ENCODE measurements around the gene BATF3.

DNA sequence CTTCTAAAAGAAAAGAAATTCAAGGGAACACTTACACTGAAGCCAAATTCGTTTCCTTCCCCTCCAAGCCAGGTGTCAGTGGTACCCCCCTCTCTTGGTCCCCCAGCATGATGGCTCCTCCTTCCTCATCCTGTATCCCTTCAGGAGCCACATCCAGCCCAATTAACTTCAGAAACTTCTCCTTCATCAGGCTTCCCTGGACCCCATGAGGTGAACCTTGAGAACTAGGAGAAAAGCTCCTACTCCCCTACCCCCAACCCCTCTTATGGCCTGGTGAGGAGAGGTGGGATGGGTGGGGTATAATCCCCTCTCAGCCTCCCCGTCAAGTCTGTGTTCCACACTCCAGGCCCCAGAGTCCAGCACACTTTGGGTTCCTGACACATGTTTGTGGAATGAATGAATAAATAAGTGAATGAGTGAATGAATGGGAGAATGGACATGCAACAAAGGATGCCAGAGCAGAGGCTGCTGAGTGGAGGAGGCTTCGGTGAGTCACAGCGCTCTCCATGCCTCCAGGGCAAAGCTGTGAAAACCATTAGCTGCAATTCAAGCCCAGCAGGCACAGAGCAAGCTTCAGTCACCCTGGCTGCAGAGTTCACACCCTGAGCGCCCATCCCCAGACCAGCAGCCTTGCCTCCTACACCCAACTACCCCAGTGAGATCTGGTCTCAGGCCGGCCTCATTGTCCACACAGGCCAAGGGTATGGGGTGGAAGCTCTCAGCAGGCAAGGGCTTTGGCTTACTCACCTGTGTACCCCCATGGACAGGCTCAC, 43.8 kb downstream of the BATF3 start:
- TF ChIP-seq, protein P1, sequence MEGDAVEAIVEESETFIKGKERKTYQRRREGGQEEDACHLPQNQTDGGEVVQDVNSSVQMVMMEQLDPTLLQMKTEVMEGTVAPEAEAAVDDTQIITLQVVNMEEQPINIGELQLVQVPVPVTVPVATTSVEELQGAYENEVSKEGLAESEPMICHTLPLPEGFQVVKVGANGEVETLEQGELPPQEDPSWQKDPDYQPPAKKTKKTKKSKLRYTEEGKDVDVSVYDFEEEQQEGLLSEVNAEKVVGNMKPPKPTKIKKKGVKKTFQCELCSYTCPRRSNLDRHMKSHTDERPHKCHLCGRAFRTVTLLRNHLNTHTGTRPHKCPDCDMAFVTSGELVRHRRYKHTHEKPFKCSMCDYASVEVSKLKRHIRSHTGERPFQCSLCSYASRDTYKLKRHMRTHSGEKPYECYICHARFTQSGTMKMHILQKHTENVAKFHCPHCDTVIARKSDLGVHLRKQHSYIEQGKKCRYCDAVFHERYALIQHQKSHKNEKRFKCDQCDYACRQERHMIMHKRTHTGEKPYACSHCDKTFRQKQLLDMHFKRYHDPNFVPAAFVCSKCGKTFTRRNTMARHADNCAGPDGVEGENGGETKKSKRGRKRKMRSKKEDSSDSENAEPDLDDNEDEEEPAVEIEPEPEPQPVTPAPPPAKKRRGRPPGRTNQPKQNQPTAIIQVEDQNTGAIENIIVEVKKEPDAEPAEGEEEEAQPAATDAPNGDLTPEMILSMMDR (IDR thresholded peaks at IDR 0.05), result no peak
- no peak for TF ChIP-seq POLR2A (IDR thresholded peaks at IDR 0.05)
